ENCODE results near the gene ZNF354C.

- no peak for TF ChIP-seq CTCF (IDR thresholded peaks at IDR 0.05)
- TF ChIP-seq POLR2A (IDR thresholded peaks at IDR 0.05), result no peak
- TF ChIP-seq POLR2AphosphoS5 (IDR thresholded peaks at IDR 0.05), result no peak
- no peak for TF ChIP-seq EP300 (IDR thresholded peaks at IDR 0.05)
These were observed 69.5 kb downstream of the ZNF354C start for GRCh38 chr5:179129607-179130071.
